Left renal pelvis (tissue), 4 donors: ENCODE measurements around the gene ARID5B. TPM values are rescaled to one million over a fixed set of nuclear protein-coding genes. Genes with fewer than 3 reads are reported as not detected.
"Not testable (repeated sequence)": the region's sequence is repeated elsewhere in the genome, so short reads cannot be mapped to it uniquely, and the experiment has no call there.

ENCODE experiments used
- DNase-seq, 4 donors: peaks; one replicate each; pipeline ENCODE4 v3.0.0-alpha.2; 2013; ENCODE audit warnings: low read depth in 4 of 4, low spot score in 3 of 4
- polyA plus RNA-seq, 4 donors: library from polyadenylated mRNA; unstranded; fragments of 120-200 nt; gene quantifications; one replicate each; pipeline ENCODE4 v1.2.1, GENCODE V29; 2013; ENCODE audit not compliant: insufficient read length in 4 of 4

The ARID5B gene
- polyA plus RNA-seq, 4 donors, result 24.7 to 54.5 (median 52.1) TPM

DNA sequence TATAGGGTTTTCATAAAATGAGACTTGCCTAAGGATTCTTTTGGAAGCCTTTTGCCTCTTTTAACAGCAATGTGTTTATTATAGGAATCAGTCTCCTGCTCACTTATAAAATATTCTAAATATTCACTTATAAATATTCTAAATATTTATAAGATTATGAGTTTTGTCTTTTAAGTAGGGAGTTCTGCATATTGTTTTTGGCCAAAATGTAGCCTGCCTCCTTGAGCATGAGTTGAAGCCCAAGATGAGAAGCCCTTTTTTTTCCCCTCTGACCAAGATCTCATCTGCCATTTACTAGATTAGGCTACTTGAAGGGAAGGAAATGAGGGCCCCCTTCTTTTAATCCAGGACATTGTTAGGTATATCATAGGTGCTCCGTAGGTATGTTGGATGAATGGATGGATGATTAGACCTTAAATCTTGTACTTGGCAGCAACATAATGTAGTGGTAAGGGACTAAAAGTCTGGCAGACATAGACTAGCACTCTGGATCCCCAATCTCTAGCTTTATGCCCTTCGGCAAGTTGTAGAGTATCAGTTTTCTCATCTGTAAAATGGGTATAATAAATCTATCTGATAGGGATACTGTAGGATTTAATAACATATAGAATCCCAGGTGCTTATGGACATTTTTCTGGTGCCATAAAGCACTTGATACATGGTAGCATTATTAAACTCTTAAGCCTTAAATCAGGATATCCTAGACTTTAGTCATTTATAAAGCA is 59.1 kb downstream of the ARID5B start:
- no peak for DNase-seq

DNA sequence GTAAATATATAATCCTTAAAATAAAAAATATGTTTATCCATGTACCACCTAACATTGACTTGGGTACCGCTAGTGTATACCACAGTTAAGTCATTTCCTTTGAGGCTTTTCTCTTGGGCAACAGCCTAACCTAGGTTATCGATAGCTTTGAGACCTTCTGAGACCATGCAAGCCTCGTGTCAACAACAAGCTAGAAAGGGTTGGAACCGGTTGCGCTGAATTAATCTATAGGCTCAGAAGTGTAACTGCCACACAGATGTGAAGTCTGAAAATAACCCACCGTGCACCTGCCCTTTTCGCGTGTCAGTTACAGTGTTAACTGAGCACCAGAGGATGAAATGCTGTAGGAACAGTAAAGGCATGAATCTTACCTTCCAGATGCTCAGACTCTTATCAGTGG is 59.8 kb downstream of the ARID5B start:
- no peak for DNase-seq

DNA sequence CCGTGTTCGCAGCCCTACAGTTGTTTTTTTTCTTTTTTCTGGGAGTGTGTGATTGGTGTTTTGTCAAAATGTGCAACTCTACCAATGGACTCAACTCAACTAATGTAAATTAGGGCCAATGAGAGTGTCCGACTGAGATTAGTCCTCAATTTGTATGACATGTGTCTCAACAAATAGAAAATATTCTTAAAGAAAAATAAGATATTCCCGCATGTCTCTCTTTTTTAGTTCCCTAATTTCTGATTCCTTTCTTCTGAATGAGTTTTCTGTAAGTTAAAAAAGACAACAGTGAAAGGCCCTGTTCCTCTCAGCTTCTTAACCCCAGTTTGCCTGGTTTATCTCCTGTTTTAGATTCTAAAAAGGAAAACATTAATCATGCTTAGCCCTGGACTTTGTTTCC is 61.5 kb downstream of the ARID5B start:
- no peak for DNase-seq

DNA sequence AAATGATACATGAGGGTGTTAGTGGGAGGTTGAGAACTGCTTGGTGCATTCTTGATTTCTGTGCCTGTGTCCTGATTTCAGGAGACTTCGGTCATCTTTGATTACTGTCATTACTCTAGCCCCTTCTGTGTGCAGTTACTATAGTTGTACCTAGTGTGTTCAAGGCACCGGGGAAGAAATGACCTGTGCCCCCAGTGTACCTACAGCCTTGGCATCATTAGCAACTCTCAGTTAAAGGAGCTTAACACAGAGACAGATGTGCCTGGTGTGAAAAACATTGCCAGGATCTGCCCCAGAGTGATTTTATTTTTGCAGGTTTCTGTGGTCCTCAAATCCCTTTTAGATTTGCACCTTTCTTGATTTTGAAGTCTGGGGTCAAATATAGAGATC is 62.2 kb downstream of the ARID5B start:
- no peak for DNase-seq

DNA sequence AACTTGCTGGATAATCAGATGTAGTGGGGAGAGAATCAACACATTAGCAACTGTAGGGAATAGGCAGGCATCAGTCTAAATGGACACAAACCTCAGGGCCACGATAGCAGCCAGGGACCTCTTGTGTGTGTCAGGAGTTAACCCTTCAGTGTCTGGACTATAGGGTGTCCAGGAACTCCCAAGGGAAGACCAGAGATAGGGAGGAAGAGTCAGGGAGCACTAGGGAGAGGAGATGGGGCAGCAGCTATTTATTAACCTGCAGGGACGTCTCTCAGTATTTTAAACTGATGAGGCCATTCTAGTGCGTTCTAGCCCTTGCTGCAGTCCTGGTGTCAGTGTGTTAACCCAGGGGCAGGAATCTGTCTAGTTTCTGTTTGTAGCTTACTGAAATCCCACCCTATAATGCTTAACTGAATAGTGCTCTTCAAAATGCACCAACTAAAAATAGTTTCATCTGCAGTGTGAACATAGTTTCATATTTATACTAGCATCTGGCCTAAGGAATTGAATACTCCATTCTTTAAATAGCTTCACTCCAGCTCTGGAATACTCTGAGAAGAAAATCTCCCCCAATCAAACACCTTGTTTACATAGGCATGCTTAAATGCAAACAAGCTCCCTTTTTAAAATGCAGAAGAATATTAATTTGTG is 62.7 kb downstream of the ARID5B start:
- DNase-seq, result no peak

DNA sequence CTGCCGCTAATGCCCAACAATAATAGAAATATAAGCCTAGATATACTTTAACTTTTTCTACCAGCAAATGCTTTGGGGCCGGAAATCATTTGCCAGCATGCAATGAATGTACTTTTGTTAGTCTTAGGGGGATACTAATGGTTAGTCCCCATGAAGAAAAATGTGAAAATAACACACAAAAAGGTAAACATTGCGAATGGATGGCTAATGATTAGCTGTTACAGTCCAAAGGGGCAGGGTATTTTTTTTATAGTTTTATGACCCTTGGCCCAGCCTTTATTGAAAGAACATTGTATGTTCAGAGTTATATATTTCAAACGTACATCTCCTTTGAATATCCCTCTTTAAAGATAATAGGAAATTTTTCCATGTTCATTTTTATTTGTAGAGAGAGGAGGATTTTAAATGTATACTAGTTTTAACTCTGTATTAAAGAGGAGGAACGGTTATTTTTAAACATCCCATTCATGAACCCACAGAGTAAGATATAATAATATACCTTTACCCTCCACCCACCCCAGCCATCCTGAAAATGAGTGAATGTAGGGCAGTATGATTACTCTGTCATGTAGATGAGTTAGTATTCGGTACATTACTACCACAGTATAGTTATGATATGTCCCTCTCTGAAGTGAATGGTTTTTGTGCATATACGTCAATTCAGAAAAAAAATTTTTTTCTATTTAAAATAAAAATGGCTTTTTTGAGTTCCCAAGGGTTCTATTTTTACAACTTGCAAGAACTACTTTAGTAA is 63.6 kb downstream of the ARID5B start:
- no peak for DNase-seq

DNA sequence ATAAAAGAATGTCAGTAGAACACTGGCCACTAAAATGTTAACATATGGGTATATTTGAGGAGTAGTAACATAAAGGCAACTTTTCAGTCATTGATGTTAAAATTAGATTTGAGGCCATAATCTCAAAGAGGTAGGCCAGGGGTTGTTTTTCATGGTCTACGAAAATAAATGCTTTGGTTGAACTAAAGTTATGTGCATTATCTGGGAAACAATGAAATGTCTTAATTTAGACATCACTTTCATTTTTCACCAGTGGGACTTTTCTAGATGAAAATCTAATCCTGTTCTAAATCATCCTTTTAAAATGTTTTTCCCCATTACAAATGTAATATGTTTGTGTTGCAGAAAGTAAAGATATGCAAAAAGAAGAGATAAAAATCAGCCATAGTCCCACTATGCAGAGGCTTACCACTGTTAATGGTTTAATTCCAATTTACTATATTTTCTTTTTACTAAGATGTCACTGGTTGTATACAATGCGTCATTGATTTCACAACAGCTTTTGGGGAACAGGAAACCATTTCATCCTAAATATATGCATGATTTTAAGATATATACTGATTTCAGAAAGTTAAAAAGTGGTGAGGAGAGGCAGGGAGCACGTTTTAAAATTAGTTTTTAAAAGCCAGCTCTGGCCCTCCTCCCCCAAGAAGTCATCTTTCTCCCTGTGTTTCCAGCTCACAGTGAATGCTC is 64.3 kb downstream of the ARID5B start:
- DNase-seq, result no peak

DNA sequence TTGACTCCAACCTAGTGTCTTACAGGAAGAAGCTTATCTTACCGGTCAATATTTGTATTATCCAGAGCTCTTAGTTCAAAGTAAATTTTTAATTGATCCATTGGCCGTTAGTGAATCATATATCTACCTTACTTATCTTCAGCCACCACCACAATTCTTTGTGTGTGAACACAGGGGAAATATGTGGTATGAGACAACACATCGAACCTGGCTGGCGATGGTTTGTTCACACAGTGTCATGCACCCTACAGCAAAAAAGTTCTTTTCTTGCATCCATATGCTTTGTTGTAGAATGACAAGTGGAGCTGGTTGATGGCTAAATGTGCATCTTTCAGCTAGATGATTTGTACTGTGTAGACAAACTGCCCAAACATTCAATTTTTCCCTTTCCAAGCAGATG is 65.8 kb downstream of the ARID5B start:
- no peak for DNase-seq

DNA sequence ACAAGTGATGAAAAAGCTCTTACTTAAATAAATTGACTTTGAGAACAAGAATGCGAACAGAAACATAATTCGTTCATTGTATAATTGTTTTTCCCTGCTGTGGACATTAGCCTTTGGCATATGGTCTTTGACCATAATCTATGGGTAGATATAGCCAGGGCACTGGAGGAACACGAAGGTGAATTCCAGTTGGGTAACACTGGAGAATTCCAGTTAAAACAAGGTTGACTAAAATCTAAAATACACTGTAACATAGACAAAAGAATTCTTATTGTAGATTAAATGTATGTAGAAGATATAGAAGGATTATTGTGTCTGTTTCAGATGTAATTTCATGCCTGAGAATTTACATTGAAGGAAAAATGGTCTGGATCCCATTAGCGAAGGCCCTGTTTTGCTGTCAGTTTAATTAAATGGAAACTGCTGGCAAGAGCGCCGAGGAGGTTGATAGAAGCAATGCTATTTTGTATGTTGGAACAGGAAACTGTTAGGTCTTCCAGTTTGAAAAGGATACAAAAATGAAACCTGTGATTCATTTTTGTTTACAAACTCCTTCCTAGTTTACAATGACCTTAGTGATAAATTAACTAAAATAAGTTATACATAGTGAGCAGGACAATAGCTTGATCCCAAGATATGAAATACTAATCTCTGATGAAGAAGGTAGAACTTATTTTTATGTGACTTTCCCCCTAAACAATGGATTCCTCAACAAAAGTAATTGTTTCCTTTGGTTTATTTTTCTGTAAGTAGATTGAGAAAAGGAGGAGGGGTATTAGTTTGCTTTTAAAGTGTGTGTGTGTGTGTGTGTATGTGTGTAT is 68.9 kb downstream of the ARID5B start:
- DNase-seq, result no peak

DNA sequence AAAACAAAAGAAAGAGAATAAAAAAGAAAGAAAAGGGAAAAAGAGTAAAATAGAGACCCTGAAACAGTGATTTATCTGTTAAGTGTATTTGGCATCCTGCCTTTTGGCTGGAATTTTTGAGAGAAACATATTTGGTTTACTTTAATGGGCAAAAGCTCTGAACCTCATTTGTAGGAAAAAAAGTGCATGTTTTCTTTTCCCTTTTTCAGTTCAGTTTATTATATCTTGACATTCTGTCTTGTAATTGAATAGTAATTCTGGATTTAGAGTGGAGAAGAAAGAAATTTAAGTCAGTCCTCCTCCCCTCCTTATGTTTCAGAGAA is 69.5 kb downstream of the ARID5B start:
- DNase-seq, result no peak

DNA sequence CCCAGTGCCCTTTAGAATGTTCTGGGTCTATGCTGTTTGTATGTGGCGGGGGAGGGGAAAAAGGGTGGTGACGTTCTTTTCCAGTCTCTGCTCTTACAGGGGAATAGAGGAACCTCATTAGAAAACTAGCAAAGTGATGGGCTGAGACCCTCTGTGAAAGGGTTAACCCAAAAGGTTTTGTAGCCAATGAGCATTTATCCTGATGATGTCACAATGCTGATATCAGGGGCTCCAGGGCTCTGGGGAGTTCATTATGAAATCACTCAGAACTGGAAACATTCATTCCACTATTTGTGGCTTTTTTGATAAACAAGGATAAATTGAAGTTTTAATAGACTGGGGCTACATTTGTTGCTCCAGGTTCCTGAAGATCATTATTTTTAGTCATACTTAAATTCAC is 71.7 kb downstream of the ARID5B start:
- no peak for DNase-seq

DNA sequence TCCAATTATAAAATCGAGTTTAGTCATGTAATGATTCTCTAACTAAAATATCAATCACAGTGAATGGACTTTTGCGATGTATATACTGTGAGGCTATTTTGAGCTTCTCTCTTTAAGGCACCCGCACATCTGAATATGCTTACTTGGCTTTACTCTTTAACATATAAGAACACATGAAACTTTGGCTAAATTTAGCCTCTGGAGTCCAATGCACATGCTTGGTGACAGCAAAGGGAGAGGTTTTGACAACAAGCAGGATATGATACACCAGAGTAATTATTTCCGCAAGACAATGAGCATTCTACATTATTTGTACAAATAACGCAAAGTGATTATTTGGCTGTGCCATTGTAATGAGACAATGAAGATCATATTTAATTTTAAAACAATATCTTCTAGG is 72.4 kb downstream of the ARID5B start:
- no peak for DNase-seq

DNA sequence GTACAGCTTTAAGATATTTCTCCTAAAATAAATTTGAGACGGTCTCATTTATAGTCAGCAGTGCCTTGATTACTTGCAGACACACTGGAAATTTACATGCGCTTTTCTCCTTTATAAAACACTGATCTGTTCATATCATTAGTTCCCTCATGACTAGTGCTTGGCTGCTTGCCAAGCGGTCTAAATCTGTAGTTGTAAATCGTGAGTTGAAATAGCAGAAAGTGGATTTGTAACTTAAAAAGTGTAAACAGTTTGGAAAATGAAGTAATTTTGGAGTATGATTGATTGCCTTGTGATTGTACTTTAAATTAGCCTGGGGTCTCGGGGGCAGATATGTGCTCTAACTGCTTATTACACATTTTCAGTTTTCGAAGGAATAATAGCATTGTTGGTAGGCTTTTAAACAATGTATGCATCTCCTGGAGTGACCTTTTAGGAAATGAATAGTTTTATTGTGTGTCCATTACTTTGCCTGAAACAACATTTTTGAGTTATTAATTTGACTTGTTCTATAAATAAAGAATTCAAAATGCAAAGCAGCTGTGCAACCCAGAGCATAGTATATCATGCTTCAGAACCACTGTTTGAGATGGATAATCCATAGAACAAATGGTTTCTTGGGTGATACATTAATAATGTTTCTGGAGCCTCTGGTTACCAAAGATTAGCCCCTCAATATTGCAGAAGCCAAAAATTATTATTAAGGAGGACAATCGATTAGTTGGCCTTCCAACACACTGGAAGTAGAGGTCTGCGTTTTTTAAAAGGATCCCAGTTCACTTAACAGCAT is 73.3 kb downstream of the ARID5B start:
- DNase-seq, result peak; percentile 70 to 77 (median 75)

DNA sequence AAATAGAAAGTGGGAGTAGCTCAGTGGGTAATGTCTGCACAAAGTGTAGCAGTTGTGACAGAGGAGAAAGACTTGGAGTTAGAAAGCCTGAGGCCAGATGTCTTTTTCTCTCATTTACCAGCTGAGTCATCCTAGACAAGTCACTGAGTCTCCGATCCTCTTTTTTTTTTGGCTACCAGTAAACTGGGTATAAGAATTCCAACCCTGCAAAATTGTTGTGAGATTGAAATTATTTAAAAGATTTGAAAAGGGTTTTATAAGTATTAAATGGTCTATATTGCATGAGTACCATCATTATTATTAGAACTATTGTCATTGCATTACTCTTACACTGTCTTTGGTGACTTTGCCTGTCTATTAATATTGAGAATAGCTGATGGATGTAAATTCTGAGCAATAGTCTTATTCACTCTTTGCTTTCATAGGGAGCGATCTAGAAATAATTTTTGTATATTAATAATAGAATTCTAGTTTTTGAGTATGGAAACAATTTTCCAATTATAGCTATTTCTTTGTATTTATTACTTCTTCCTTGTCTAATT is 74.0 kb downstream of the ARID5B start:
- no peak for DNase-seq

DNA sequence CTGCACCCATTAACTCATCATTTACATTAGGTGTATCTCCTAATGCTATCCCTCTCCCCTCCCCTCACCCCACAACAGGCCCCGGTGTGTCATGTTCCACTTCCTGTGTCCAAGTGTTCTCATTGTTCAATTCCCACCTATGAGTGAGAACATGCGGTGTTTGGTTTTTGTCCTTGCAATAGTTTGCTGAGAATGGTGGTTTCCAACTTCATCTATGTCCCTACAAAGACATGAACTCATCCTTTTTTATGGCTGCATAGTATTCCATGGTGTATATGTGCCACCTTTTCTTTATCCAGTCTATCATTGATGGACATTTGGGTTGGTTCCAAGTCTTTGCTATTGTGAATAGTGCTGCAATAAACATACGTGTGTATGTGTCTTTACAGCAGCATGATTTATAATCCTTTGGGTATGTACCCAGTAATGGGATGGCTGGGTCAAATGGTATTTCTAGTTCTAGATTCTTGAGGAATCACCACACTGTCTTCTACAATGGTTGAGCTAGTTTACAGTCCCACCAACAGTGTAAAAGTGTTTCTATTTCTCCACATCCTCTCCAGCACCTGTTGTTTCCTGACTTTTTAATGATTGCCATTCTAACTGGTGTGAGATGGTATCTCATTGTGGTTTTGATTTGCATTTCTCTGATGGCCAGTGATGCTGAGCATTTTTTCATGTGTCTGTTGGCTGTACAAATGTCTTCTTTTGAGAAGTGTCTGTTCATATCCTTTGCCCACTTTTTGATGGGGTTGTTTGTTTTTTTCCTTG is 75.6 kb downstream of the ARID5B start:
- DNase-seq, result not testable (repeated sequence)

DNA sequence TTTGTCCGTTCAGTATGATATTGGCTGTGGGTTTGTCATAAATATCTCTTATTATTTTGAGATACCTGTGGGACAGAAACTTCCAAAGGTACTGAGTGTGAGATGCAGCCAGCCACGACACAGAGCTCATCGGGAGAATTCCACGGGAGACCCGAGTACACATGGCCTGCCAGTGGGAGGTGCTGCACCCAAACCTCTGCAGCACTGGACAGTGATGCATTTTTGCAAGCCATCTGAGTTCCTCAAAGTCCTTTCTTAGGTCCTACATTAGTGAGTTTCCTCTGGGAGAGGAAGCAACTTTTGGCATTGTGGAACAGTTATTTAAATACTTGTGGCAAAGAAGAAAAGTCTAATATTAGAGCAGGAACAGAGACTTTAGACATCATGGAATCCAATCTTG is 77.5 kb downstream of the ARID5B start:
- DNase-seq, result no peak

DNA sequence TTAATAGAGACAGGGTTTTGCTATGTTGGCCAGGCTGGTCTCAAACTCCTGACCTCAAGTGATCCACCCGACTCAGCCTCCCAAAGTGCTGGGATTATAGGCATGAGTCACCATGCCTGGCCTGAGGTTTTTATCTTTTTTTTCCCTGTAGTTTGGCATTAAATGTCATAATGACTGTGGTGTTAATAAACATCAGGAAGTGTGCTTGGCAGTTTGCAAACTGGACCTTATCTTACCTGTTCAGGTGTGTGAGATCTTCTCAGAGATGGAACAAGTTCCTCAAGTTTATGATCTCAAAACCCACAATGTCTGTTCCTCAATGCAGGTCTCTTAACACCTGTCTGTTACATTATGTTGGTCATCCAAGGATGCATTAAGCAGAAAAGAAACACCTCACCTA is 80.0 kb downstream of the ARID5B start:
- DNase-seq, result no peak

DNA sequence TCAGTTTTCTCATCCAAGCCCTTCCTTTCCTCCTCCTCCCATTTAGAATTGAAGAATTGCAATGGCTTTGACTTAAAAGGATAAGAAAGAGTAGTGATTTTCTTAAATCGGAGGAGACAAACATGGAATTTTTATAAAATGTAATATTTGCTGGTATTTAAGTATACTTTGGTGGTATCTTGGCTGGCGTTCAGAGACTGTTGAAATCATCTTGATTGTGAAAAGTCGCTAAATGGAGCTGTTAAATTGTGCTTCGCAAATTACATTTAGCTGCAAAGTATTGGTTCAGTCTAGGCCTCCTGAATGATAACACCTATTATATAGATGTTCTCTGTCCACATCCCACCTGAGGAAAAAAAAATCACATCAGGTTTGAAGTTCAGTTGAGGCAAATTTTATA is 81.8 kb downstream of the ARID5B start:
- DNase-seq, result no peak
